Inflammatory macrophage treated with lipopolysaccharide for 1 hour (primary cell): ENCODE measurements around the gene JAZF1.
"Not testable (repeated sequence)": the region's sequence is repeated elsewhere in the genome, so short reads cannot be mapped to it uniquely, and the experiment has no call there.

Experiments
- DNase-seq, 2 donors: peaks; one replicate each; pipeline ENCODE4 v3.0.0-alpha.2; 2020 to 2022

The JAZF1 gene

GRCh38 chr7:27866256-27866655, 314.3 kb downstream of the JAZF1 start:
- no peak for DNase-seq

GRCh38 chr7:27863880-27864279, 316.7 kb downstream of the JAZF1 start:
- no peak for DNase-seq

- no peak for DNase-seq
Observed at GRCh38 chr7:27861747-27862146, 318.8 kb downstream of the JAZF1 start.

- peak; percentile 65 to 73 for DNase-seq
Observed at GRCh38 chr7:27860800-27861199, 319.8 kb downstream of the JAZF1 start.

- DNase-seq, result not testable (repeated sequence)
Observed at GRCh38 chr7:27856703-27857485, 323.7 kb downstream of the JAZF1 start.

GRCh38 chr7:27850531-27850930, 330.1 kb downstream of the JAZF1 start:
- DNase-seq, result no peak

GRCh38 chr7:27846388-27846787, 334.2 kb downstream of the JAZF1 start:
- no peak for DNase-seq

- no peak for DNase-seq
Observed at GRCh38 chr7:27843584-27844305, 336.9 kb downstream of the JAZF1 start.

- no peak for DNase-seq
Observed at GRCh38 chr7:27842851-27843250, 337.7 kb downstream of the JAZF1 start.

- DNase-seq, result no peak
Observed at GRCh38 chr7:27842094-27842692, 338.4 kb downstream of the JAZF1 start.

DNA sequence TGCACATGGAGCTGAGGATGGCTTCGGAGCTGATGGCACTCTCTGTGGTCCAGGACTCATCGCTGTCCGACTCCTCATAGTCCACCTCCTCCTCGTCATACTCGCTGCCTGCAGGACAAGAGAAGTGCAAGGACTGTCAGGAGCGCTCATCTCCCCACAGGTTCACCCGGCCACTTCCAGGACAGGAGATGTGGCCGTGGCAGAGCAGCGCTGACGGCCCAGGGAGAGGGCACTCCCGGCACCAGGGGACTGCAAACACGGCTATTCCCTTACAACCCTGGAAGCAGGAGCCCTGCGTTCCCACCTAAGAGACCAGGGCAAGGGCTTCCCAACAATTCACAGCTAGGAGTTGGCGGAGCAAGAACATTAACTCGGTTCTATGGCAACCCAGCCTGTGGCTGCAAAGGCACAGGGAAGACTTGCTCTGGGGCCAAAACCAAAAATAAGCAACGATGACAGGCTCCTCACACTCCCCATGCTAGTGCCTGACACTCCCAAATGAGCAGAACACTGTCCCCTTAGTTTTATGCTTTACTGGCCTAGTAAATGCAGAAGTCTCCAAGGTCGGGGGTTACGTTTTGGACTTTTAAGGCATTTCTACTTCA, 339.7 kb downstream of the JAZF1 start:
- no peak for DNase-seq

- no peak for DNase-seq
Observed at GRCh38 chr7:27840313-27840712, 340.3 kb downstream of the JAZF1 start.

DNA sequence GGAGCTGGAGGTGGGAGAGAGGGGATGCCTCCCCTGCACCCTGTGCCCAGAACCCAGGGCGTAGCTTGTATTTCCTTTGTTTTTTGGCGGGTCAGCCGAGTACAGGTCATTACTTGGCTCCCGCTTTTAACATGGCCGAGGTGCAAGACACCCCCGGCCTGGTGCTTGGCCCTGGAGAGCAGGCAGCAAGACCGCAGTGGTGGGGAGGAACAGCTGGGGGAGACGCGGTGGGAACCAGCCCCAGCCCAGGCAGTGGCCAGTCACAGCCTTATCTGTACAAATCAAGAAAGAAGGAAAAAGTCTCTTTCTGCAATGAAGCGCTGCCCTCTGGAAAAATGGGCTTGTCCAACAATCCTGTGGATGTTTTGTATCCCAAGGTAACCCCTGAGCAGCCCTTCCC, 341.5 kb downstream of the JAZF1 start:
- no peak for DNase-seq

GRCh38 chr7:27836536-27836935, 344.1 kb downstream of the JAZF1 start:
- DNase-seq, result no peak

DNA sequence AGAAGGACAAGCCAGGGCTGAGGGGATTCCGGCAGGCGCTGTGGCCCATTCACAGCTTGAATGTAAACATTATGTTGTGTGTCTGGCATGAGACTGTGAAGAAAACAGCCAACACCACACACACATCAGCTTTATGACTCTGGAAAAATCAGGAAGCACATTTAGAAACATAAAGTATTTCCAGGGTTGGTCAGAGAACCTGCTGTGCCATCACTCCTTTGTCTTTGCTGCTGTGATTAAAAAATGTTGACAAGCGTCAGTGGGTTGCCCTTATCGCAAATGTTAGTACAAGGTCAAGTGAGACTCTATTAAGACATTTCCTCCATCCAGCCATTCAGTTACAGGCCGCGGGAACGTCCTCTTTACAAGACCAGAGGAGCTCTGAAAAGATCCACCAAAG, 345.2 kb downstream of the JAZF1 start:
- no peak for DNase-seq

GRCh38 chr7:27834179-27834921, 346.2 kb downstream of the JAZF1 start:
- no peak for DNase-seq

- DNase-seq, result no peak
Observed at GRCh38 chr7:27826357-27826756, 354.2 kb downstream of the JAZF1 start.

- no peak for DNase-seq
Observed at GRCh38 chr7:27825891-27826290, 354.7 kb downstream of the JAZF1 start.

GRCh38 chr7:27822245-27822644, 358.4 kb downstream of the JAZF1 start:
- DNase-seq, result no peak

DNA sequence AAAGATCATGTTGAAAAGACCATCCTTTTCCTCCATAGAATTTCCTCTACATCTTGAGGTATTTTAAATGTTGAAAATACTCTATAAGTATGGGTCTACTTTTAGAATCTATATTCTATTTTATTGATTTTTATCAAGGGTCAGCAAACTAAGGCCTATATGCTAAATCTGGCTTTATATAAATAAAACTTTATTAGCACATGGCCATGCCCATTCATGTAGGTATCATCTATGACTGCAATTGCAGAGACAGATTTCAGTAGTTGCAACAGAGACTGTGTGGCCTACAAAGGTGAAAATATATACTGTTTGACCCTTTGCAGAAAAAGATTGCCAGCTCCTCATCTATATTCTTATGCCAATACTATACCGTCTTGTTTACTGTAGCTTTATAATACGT, 367.9 kb downstream of the JAZF1 start:
- DNase-seq, result no peak

- DNase-seq, result no peak
Observed at GRCh38 chr7:27810186-27810585, 370.4 kb downstream of the JAZF1 start.

DNA sequence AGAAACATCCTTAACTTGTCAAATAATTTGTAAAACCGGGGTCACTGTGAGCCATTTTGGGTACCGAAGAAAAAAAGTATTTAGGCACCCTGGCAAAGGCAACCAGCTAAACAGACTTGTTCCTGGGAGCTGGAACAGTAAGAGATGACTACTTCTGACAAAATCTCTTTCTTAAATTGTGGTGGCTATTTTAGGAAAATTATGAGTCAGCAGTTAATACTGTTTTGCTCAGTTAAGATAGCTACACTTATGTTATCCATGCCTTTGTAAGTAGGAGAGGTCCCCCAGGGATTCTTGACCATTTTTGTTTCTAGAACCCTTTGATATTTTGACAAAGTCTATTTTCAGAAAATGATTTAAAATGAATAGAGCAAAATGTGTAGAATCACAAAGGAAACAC, 372.0 kb downstream of the JAZF1 start:
- DNase-seq, result no peak

DNA sequence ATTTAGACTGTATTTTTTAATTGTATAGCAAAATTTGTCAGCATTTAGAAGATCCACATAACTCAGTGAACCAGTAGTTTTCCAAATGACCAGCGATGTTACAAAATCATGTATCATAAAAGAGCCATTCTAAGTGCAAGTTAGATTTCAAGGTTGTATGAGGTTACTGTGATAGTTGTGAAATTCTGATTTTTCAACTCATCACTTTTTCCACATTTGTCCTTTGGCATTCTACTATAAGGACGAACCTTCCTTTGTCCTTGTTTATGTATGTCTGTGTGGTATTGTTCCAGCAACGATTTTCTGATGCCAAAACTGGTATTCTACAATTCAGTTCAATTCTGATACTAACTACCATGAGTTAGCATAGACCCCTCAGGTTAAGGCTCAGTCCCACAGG, 376.5 kb downstream of the JAZF1 start:
- DNase-seq, result no peak
